ENCODE data around the gene ZNF138. TPM values are rescaled to one million over a fixed set of nuclear protein-coding genes. Genes with fewer than 3 reads are reported as not detected.

ZNF138 gene
- total RNA-seq, 1 donor from 2014 or later: 14.7 TPM

- DNase-seq (ENCODE audit: low spot score): no peak
- peaks cover 17% of the 10 kb centered on the region for H3K27me3 Mint-ChIP-seq (ENCODE audit: unreplicated experiment)
- H3K4me3 Mint-ChIP-seq (ENCODE audit: unreplicated experiment): no peak overlapping the region
- no peak for TF ChIP-seq CTCF (IDR thresholded peaks at IDR 0.05; ENCODE audit: unreplicated experiment)
- H3K36me3 Mint-ChIP-seq (ENCODE audit: low read depth, unreplicated experiment): peaks cover 3% of the 10 kb centered on the region
- no peak overlapping the region for H3K27ac Mint-ChIP-seq (ENCODE audit: unreplicated experiment)
- peaks cover 4% of the 10 kb centered on the region for H3K9me3 Mint-ChIP-seq (ENCODE audit: unreplicated experiment)
- H3K4me1 Mint-ChIP-seq (ENCODE audit: unreplicated experiment): peaks cover 6% of the 10 kb centered on the region
Observed at GRCh38 chr7:64875258-64875657, 81.0 kb downstream of the ZNF138 start.

- peaks cover 4% of the 10 kb centered on the region for H3K9me3 Mint-ChIP-seq (ENCODE audit: unreplicated experiment)
Observed at GRCh38 chr7:64875658-64876406, 81.6 kb downstream of the ZNF138 start.

GRCh38 chr7:64876792-64877713 is 82.8 kb downstream of the ZNF138 start:
- H3K9me3 Mint-ChIP-seq (ENCODE audit: unreplicated experiment): peaks cover 8% of the 10 kb centered on the region
- TF ChIP-seq CTCF (IDR thresholded peaks at IDR 0.05; ENCODE audit: unreplicated experiment): no peak
- H3K4me3 Mint-ChIP-seq (ENCODE audit: unreplicated experiment): peak overlapping the region; percentile 62
- H3K27ac Mint-ChIP-seq (ENCODE audit: unreplicated experiment): no peak overlapping the region
- H3K4me1 Mint-ChIP-seq (ENCODE audit: unreplicated experiment): peaks cover 6% of the 10 kb centered on the region
- DNase-seq (ENCODE audit: low spot score): peak; percentile 72
- H3K27me3 Mint-ChIP-seq (ENCODE audit: unreplicated experiment): peaks cover 14% of the 10 kb centered on the region
- peaks cover 7% of the 10 kb centered on the region for H3K36me3 Mint-ChIP-seq (ENCODE audit: low read depth, unreplicated experiment)

More at GRCh38 chr7:64875658-64876406, 81.6 kb downstream of the ZNF138 start:
- no peak for TF ChIP-seq CTCF (IDR thresholded peaks at IDR 0.05; ENCODE audit: unreplicated experiment)
- Mint-ChIP-seq H3K27ac (ENCODE audit: unreplicated experiment) (no peak overlapping the region), H3K27me3 (ENCODE audit: unreplicated experiment) (peaks cover 17% of the 10 kb centered on the region), H3K36me3 (ENCODE audit: low read depth, unreplicated experiment) (peaks cover 3% of the 10 kb centered on the region), H3K4me1 (ENCODE audit: unreplicated experiment) (peaks cover 6% of the 10 kb centered on the region), H3K4me3 (ENCODE audit: unreplicated experiment) (no peak overlapping the region)
- DNase-seq (ENCODE audit: low spot score): no peak

GRCh38 chr7:64877714-64878610 is 83.7 kb downstream of the ZNF138 start:
- Mint-ChIP-seq H3K36me3 (ENCODE audit: low read depth, unreplicated experiment) (peaks cover 10% of the 10 kb centered on the region), H3K4me1 (ENCODE audit: unreplicated experiment) (peaks cover 6% of the 10 kb centered on the region), H3K27ac (ENCODE audit: unreplicated experiment) (no peak overlapping the region), H3K9me3 (ENCODE audit: unreplicated experiment) (peaks cover 8% of the 10 kb centered on the region), H3K27me3 (ENCODE audit: unreplicated experiment) (peaks cover 16% of the 10 kb centered on the region), H3K4me3 (ENCODE audit: unreplicated experiment) (no peak overlapping the region)
- DNase-seq (ENCODE audit: low spot score): peak; percentile 0
- TF ChIP-seq CTCF (IDR thresholded peaks at IDR 0.05; ENCODE audit: unreplicated experiment): no peak
